Tibial nerve (tissue), 4 donors: ENCODE measurements around the gene PKHD1. TPM values are rescaled to one million over a fixed set of nuclear protein-coding genes. Genes with fewer than 3 reads are reported as not detected.

Experiments used
- DNase-seq, 2 donors: peaks; one replicate each; pipeline ENCODE4 v3.0.0-alpha.2; 2019; ENCODE audit warnings: low spot score in 2 of 2
- H3K27ac ChIP-seq, 4 donors: fragments of 200-600 bp; sonication (generic) in 3 of 4; one replicate each; pipeline ENCODE4 v1.5.1; 2017 to 2019; ENCODE audit warnings: mild to moderate bottlenecking in 1 of 4
- H3K27me3 ChIP-seq, 2 donors: fragments of 200-600 bp; sonication (generic) in 1 of 2; one replicate each; pipeline versions ENCODE4 v1.5.1 to v1.6.0; 2017 to 2019
- H3K36me3 ChIP-seq, 3 donors: fragments of 200-600 bp; sonication (generic); one replicate each; pipeline ENCODE4 v1.5.1; 2018 to 2019
- H3K4me1 ChIP-seq, 4 donors: fragments of 200-600 bp; sonication (generic) in 3 of 4; one replicate each; pipeline ENCODE4 v1.5.1; 2017 to 2019
- H3K4me3 ChIP-seq, 4 donors: fragments of 200-600 bp; sonication (generic) in 3 of 4; one replicate each; pipeline ENCODE4 v1.5.1; 2017 to 2019; ENCODE audit warnings: mild to moderate bottlenecking in 1 of 4, moderate library complexity in 1 of 4
- H3K9me3 ChIP-seq, 4 donors: fragments of 200-600 bp; sonication (generic) in 3 of 4; one replicate each; pipeline ENCODE4 v1.5.1; 2017 to 2019
- EP300 ChIP-seq, 2 donors: sonication (generic); formaldehyde crosslinking; IDR thresholded peaks; one replicate each; pipeline ENCODE4 v1.6.1; 2017; ENCODE audit warnings: antibody characterized with exemption in 2 of 2, mild to moderate bottlenecking in 1 of 2
- POLR2A ChIP-seq, 2 donors: fragments of 450-650 bp; IDR thresholded peaks; one replicate each; pipeline ENCODE4 v1.6.1; 2017; ENCODE audit warnings: antibody characterized with exemption in 2 of 2, mild to moderate bottlenecking in 2 of 2, moderate library complexity in 2 of 2
- WGBS, 2 donors: methylation state at CpG; one replicate each; pipeline ENCODE4 v1.1.5; 2018; 5-methylcytosine and 5-hydroxymethylcytosine counted together
- total RNA-seq, 4 donors: library from RNA; depleted of rRNA; stranded (reverse); fragments of >200 nt; gene quantifications; one replicate each; pipeline ENCODE4 v1.1.0, GENCODE V29; 2016
- TF ChIP-seq, protein P1 (sequence below), 5 experiments: fragments of 200-600 bp in 3 of 5; fragments of 450-650 bp in 2 of 5; sonication (generic) in 3 of 5; IDR thresholded peaks; one replicate each; pipeline ENCODE4 v1.5.1; 2016 to 2019; ENCODE audit warnings: antibody characterized with exemption in 5 of 5, mild to moderate bottlenecking in 3 of 5, moderate library complexity in 2 of 5

Gene PKHD1
- total RNA-seq, 4 donors from 2014 or later = under 0.01 to 0.22 (median 0.20) TPM

DNA sequence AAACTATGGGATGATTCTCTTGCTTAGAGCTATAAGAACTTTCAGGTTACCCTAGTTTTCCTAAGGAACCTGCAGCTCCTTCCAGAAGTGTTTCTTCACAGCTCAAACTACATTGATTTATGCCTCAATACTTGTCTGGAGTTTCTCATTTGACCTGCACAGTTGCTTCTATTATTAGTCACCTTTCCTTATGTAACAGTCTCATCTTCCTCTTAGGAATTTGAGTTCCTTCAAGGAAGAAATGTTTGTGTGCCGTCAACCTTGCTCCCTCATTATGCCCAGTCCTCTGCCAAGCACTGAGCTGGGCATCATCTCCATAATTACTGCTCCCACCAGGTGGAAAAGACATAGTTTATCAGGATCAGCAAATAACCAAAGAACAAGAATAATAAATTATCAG, 466.4 kb downstream of the PKHD1 start:
- Histone ChIP-seq H3K4me3 (no peak overlapping the region), H3K27me3 (no peaks in the 10 kb centered on the region), H3K4me1 (no peaks in the 10 kb centered on the region), H3K9me3 (no peaks in the 10 kb centered on the region), H3K27ac (no peak overlapping the region), H3K36me3 (no peaks in the 10 kb centered on the region)
- no peak for DNase-seq
- 76 to 89% methylated on average over 1 of the region's 1 CpG for WGBS, 2 donors
- TF ChIP-seq EP300 (IDR thresholded peaks at IDR 0.05) (no peak), POLR2A (IDR thresholded peaks at IDR 0.05) (no peak)
- TF ChIP-seq, protein P1, sequence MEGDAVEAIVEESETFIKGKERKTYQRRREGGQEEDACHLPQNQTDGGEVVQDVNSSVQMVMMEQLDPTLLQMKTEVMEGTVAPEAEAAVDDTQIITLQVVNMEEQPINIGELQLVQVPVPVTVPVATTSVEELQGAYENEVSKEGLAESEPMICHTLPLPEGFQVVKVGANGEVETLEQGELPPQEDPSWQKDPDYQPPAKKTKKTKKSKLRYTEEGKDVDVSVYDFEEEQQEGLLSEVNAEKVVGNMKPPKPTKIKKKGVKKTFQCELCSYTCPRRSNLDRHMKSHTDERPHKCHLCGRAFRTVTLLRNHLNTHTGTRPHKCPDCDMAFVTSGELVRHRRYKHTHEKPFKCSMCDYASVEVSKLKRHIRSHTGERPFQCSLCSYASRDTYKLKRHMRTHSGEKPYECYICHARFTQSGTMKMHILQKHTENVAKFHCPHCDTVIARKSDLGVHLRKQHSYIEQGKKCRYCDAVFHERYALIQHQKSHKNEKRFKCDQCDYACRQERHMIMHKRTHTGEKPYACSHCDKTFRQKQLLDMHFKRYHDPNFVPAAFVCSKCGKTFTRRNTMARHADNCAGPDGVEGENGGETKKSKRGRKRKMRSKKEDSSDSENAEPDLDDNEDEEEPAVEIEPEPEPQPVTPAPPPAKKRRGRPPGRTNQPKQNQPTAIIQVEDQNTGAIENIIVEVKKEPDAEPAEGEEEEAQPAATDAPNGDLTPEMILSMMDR (IDR thresholded peaks at IDR 0.05) = no peak

DNA sequence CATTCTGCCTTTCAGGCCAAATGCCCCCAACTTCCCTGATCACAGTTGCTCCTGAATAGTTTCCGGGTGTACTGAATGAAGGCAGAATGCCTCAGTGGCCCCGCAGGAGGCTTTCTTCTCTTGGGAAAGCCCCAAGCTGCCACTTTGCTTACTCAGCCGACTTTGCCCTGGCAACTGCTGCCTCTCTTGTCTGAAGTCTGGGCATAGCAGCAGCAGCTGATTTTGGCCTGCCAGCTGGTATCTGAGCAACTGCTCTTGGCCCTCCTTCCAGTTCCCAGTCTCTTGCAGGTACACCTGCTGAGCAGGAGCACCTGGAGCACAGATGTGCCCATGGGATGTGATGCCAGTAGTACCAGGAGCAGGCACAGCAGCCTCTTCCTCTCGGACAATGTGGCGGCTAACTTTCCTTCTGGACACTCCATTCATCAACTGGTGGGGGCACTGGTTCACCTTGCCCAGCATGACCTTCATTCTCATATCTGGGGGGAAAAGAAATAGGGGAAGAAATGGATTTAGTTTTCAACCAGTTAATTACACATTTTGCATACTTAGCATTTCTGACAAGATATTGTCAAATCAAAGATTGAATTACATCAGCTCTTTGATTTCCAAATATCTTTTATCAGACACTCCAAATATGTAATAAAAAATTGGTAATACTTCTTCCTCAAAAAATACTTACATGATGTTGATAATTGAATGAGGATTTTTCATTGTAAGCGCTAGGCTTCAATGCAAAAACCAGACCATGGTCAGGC, 468.2 kb downstream of the PKHD1 start:
- Histone ChIP-seq H3K27me3 (no peaks in the 10 kb centered on the region), H3K4me1 (no peaks in the 10 kb centered on the region), H3K27ac (no peak overlapping the region), H3K4me3 (no peak overlapping the region), H3K9me3 (no peaks in the 10 kb centered on the region), H3K36me3 (no peaks in the 10 kb centered on the region)
- 91 to 95% methylated on average over 6 of the region's 6 CpGs for WGBS, 2 donors
- TF ChIP-seq, protein P1 (IDR thresholded peaks at IDR 0.05) = no peak
- TF ChIP-seq POLR2A (IDR thresholded peaks at IDR 0.05) = no peak
- TF ChIP-seq EP300 (IDR thresholded peaks at IDR 0.05) = no peak
- no peak for DNase-seq

DNA sequence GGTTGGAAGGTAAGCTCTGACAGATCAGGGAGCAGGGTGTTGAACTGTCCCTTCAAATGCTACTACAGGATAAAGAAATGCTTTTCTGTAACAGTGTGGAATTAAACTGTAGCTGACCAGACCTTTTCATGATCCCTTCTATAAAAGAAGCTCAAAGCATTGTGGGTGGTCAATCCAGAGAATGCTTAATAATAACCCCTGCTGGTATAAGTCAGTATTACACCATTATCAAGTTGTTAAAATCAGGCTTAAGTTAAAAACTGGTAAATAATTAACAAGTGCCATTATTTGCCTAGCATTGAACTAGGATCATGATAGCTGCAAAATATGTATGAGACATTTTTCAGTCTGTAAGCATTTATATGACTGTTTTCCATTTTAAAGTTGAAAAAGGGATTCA, 468.9 kb downstream of the PKHD1 start:
- H3K27me3 ChIP-seq = no peaks in the 10 kb centered on the region
- no peaks in the 10 kb centered on the region for H3K36me3 ChIP-seq
- H3K27ac ChIP-seq = no peak overlapping the region
- TF ChIP-seq, protein P1 (IDR thresholded peaks at IDR 0.05) = peak in 3 of 5 experiments; percentile 4 to 18 (median 4)
- TF ChIP-seq POLR2A (IDR thresholded peaks at IDR 0.05) = no peak
- no peaks in the 10 kb centered on the region for H3K4me1 ChIP-seq
- DNase-seq = no peak
- no peaks in the 10 kb centered on the region for H3K9me3 ChIP-seq
- no peak overlapping the region for H3K4me3 ChIP-seq

DNA sequence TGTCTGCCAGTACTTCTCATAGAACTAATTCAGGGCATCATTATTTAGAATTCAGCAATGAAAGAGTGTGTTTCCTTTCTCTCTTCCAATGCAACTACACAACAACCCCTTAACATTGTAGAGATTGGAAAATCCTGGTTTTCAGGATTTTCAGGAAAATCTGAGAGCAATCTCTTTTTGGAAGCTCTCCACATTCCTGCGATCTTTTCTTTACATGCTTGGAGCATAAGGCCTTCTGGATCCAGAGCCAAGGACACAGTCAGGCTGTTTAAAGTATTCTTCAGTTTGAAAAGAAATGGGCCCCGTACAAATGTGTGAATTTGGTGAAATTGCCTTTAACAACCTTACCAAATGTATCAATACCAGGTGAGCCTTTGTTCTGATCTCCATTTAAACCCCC, 469.7 kb downstream of the PKHD1 start:
- TF ChIP-seq, protein P1 (IDR thresholded peaks at IDR 0.05) = no peak
- TF ChIP-seq POLR2A (IDR thresholded peaks at IDR 0.05) = no peak
- no peak for TF ChIP-seq EP300 (IDR thresholded peaks at IDR 0.05)
- Histone ChIP-seq H3K27me3 (no peaks in the 10 kb centered on the region), H3K36me3 (no peaks in the 10 kb centered on the region), H3K9me3 (no peaks in the 10 kb centered on the region), H3K27ac (no peak overlapping the region), H3K4me1 (no peaks in the 10 kb centered on the region), H3K4me3 (no peak overlapping the region)
- 43% methylated on average over 2 of the region's 2 CpGs for WGBS, 2 donors
- DNase-seq = no peak

DNA sequence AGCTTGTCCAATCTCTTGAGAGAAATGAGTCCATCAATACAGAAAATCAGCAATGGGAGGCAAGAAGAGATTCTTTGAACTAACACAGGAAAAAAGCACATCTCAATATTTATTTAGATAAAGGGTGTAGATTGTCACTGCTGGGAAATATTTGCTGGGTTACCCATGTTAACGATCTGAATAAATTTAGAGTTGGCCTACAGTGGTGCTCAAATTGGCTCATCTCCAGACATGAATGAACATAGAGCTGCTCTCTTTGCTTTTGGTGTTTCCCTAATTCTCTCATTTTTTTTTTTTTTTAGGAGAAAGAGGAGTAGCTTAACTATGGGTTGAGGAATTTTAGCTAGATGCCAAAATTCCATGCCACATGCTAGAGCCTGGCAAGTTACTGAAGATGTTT, 471.2 kb downstream of the PKHD1 start:
- Histone ChIP-seq H3K36me3 (no peaks in the 10 kb centered on the region), H3K27me3 (no peaks in the 10 kb centered on the region), H3K4me1 (no peaks in the 10 kb centered on the region), H3K9me3 (no peaks in the 10 kb centered on the region), H3K4me3 (no peak overlapping the region), H3K27ac (no peak overlapping the region)
- TF ChIP-seq, protein P1 (IDR thresholded peaks at IDR 0.05) = no peak
- TF ChIP-seq EP300 (IDR thresholded peaks at IDR 0.05) (no peak), POLR2A (IDR thresholded peaks at IDR 0.05) (no peak)
- DNase-seq = no peak
- 23 to 31% methylated on average over 1 of the region's 1 CpG for WGBS, 2 donors
